T-cell (primary cell): Measurements from ENCODE around the gene BCL2L11. TPM values are rescaled to one million over a fixed set of nuclear protein-coding genes. Genes with fewer than 3 reads are reported as not detected.

ENCODE experiments used
- ATAC-seq, 4 experiments: fragments of 200-7000 bp in 3 of 4; fragments of 150-1000 bp in 1 of 4; cut with Tn5 transposase; replicated peaks in 1 of 4; 1 replicate in 3 of 4; 2 replicates in 1 of 4; pipeline ENCODE4 v1.10.0; 2021; ENCODE audit warnings: moderate library complexity in 3 of 4, mild to moderate bottlenecking in 2 of 4, moderate number of reproducible peaks in 1 of 4
- CTCF ChIA-PET, 2 donors: fragments of 300-600 bp; sonication (Branson Sonifier 250); formaldehyde crosslinking; loops; one replicate each; lab custom pipeline; 2022; ENCODE audit warnings: antibody characterized with exemption in 2 of 2; lab: Charles Lee
- POLR2A ChIA-PET, 2 donors: fragments of 300-600 bp; sonication (Branson Sonifier 250); formaldehyde crosslinking; loops; one replicate each; lab custom pipeline; 2022; ENCODE audit warnings: antibody characterized with exemption in 2 of 2; lab: Charles Lee
- DNase-seq, 35 experiments: peaks; one replicate each; pipeline versions ENCODE4 v3.0.0 to v3.0.0-alpha.2; 2013 to 2023
- H3K27ac ChIP-seq: one replicate; pipeline ENCODE4 v1.5.1; 2013; ENCODE audit warnings: low read length
- H3K27me3 ChIP-seq, 2 experiments: replicated peaks in 1 of 2; 1 replicate in 1 of 2; 2 replicates in 1 of 2; pipeline versions ENCODE4 v1.6.1 to v1.7.0; 2013; ENCODE audit warnings: low read length in 1 of 2, mixed read lengths in 1 of 2; ENCODE audit not compliant: control insufficient read depth in 2 of 2, insufficient read depth in 2 of 2; ENCODE audit errors: extremely low read depth in 1 of 2
- H3K36me3 ChIP-seq, 2 donors: 1 replicate in 1 of 2; 2 replicates in 1 of 2; pipeline versions ENCODE4 v1.6.1 to v1.7.0; 2013; ENCODE audit warnings: low read length in 1 of 2; ENCODE audit not compliant: control insufficient read depth in 2 of 2, insufficient read depth in 1 of 2; ENCODE audit errors: extremely low read depth in 1 of 2
- H3K4me1 ChIP-seq, 2 experiments: 1 replicate in 1 of 2; 2 replicates in 1 of 2; pipeline versions ENCODE4 v1.6.1 to v1.7.0; 2013; ENCODE audit warnings: low read length in 2 of 2, mixed read lengths in 1 of 2; ENCODE audit not compliant: insufficient read depth in 2 of 2, control insufficient read depth in 1 of 2; ENCODE audit errors: extremely low read depth in 1 of 2
- H3K4me3 ChIP-seq, 2 donors: 1 replicate in 1 of 2; 2 replicates in 1 of 2; pipeline versions ENCODE4 v1.5.1 to v1.7.0; 2013; ENCODE audit warnings: mild to moderate bottlenecking in 2 of 2, low read length in 1 of 2, moderate library complexity in 1 of 2; ENCODE audit not compliant: control insufficient read depth in 1 of 2; ENCODE audit errors: extremely low read depth in 1 of 2
- H3K9me3 ChIP-seq: 2 replicates; pipeline ENCODE4 v1.7.0; 2013
- H3K27ac Mint-ChIP-seq, 2 donors: one replicate each; pipeline ENCODE4 v1.8.0; 2020 to 2021; ENCODE audit warnings: mild to moderate bottlenecking in 2 of 2, mixed read lengths in 2 of 2
- H3K27me3 Mint-ChIP-seq, 2 donors: one replicate each; pipeline ENCODE4 v1.8.0; 2021 to 2022; ENCODE audit warnings: mixed read lengths in 2 of 2
- H3K36me3 Mint-ChIP-seq: one replicate; pipeline ENCODE4 v1.8.0; 2021; ENCODE audit warnings: mixed read lengths
- H3K4me1 Mint-ChIP-seq, 3 donors: one replicate each; pipeline ENCODE4 v1.8.0; 2020 to 2022; ENCODE audit warnings: mixed read lengths in 3 of 3, mild to moderate bottlenecking in 1 of 3
- H3K4me3 Mint-ChIP-seq, 3 donors: one replicate each; pipeline ENCODE4 v1.8.0; 2020 to 2022; ENCODE audit warnings: mild to moderate bottlenecking in 3 of 3, mixed read lengths in 3 of 3, moderate library complexity in 3 of 3
- H3K9me3 Mint-ChIP-seq, 3 donors: one replicate each; pipeline ENCODE4 v1.8.0; 2020 to 2022; ENCODE audit warnings: mixed read lengths in 3 of 3
- WGBS: methylation state at CpG from one replicate; pipeline ENCODE4 v1.1.5; 2013; ENCODE audit warnings: missing lambda C conversion rate; ENCODE audit not compliant: insufficient coverage; 5-methylcytosine and 5-hydroxymethylcytosine counted together
- total RNA-seq, 35 experiments: library from RNA in 6 of 35; stranded (reverse) in 6 of 35; fragments of 120-200 nt in 1 of 35; gene quantifications; one replicate each; pipeline versions ENCODE4 v1.2.1 to v1.2.4 and lab custom pipeline; 2013 to 2026

The BCL2L11 gene
- total RNA-seq, 5 donors from 2014 or later (not counting 1 experiment from before 2014, with no cell fraction given) = 24.1 to 47.0 (median 34.6) TPM

DNA sequence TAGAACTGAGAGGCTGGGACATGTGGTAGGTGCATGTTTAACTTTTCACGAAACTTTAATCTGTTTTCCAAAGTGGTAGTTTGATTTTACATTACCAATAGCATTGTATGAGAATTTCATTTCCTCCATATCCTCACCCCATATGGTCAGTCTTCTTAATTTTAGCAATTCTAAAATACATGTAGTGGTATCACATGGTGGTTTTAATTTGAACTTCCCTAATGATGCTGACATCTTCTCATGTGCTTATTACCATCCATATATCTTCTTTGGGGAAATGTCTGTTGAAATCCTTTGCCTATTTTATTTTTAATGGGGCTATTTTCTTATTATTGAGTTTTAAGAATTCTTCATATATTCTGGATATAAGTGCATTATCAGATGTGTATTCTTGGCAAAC is 89.3 kb downstream of the BCL2L11 start:
- Mint-ChIP-seq H3K36me3 (peaks cover 5% of the 10 kb centered on the region), H3K4me1 (peaks cover 0 to 6% (median 2%) of the 10 kb centered on the region in 3 donors), H3K27me3 (peaks cover 0 to 2% of the 10 kb centered on the region in 2 donors), H3K4me3 (no peak overlapping the region), H3K27ac (no peak overlapping the region), H3K9me3 (peaks cover 3 to 19% (median 14%) of the 10 kb centered on the region in 3 donors)
- ATAC-seq (no peak), DNase-seq (no peak)
- H3K4me3 ChIP-seq = no peak overlapping the region
- H3K27ac ChIP-seq = no peak overlapping the region
- CTCF ChIA-PET = no interaction called here
- no CpG with 5 or more reads among the region's 1 CpG for WGBS
- POLR2A ChIA-PET = interaction anchor here in 1 of 2 donors (0.6 kb wide), 1 partner anchor 1435 kb away, joined by 3 read pairs; no protein-coding TSS in a partner anchor
- H3K36me3 ChIP-seq = no peaks in the 10 kb centered on the region
- H3K27me3 ChIP-seq = no peaks in the 10 kb centered on the region
- H3K4me1 ChIP-seq = no peaks in the 10 kb centered on the region
- peaks cover 2% of the 10 kb centered on the region for H3K9me3 ChIP-seq

DNA sequence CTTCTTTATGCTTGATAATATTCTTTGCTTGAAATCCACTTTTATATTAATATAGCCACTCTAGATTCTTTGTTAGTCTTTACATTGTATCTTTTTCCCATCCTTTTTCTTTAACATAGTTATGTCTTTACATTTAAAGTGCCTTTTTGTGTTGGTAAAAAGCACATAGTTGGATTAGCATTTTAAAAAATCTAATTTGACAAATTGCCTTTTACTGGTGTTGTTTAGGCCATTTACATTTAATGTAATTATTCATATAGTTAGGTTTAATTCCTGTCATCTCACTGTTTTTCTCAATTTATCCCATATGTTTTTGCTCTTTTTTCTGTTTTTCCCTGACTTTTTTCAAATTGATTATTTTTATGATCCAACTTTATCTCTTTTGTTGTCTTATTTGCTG is 93.2 kb downstream of the BCL2L11 start:
- Mint-ChIP-seq H3K27me3 (peaks cover 0 to 2% of the 10 kb centered on the region in 2 donors), H3K27ac (no peak overlapping the region), H3K36me3 (peaks cover 7% of the 10 kb centered on the region), H3K4me1 (peaks cover 0 to 4% (median 2%) of the 10 kb centered on the region in 3 donors), H3K9me3 (peaks cover 3 to 21% (median 16%) of the 10 kb centered on the region in 3 donors), H3K4me3 (no peak overlapping the region)
- ChIA-PET POLR2A (no interaction called here), CTCF (no interaction called here)
- H3K4me3 ChIP-seq = no peak overlapping the region
- H3K36me3 ChIP-seq = no peaks in the 10 kb centered on the region
- DNase-seq = no peak
- no peak for ATAC-seq
- H3K27me3 ChIP-seq = no peaks in the 10 kb centered on the region
- peaks cover 2% of the 10 kb centered on the region for H3K9me3 ChIP-seq
- no peak overlapping the region for H3K27ac ChIP-seq
- H3K4me1 ChIP-seq = no peaks in the 10 kb centered on the region

DNA sequence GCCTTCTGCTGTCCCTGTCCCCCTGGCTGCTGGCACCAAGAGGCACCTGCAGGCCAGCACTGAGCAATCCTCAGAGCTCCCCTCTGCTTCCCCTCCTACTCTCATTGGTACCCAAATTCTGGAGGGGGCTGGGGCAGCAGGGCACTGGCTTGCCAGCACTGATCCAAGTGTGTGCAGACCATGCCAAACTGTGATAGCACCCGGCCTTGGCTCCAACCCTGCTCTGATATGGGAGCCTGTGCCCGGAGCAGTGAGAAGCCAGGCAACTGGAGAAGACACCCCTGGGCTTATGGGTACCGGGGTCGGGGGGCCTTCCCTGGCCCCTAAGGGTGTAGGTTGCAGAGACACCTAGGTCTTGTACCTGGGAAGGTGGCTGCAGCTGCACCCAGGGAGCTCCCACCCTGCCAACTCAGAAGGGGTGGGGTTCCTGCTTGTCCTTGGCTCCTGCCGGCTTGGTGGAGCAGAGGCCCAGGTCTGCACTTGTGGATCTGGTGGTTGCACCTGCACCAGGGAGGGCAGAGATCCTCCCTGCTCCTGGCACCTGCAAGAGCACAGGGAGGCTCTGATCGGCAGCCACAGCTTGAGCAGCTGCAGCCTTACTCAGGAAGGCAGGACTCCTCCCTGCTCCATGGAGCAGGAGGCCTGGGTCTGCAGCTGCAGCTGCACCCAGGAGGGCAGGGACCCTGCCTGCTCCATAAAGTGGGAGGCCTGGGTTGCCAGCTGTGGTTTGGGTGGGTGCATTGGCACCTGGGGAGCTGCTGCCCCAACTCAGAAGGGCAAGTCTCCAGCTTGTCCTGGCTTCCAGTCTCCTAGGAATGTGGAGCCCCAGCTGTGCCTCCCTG is 96.3 kb downstream of the BCL2L11 start:
- Histone ChIP-seq H3K4me1 (no peaks in the 10 kb centered on the region), H3K4me3 (no peak overlapping the region), H3K36me3 (no peaks in the 10 kb centered on the region), H3K9me3 (peaks cover 2% of the 10 kb centered on the region), H3K27ac (no peak overlapping the region), H3K27me3 (no peaks in the 10 kb centered on the region)
- CTCF ChIA-PET = no interaction called here
- ATAC-seq (no peak), DNase-seq (no peak)
- Mint-ChIP-seq H3K9me3 (peaks cover 3 to 21% (median 16%) of the 10 kb centered on the region in 3 donors), H3K27ac (no peak overlapping the region), H3K27me3 (peaks cover 7% of the 10 kb centered on the region in 2 donors), H3K4me1 (no peaks in the 10 kb centered on the region), H3K36me3 (peaks cover 7% of the 10 kb centered on the region), H3K4me3 (no peak overlapping the region)
- 89% methylated on average over 4 of the region's 6 CpGs for WGBS
- POLR2A ChIA-PET = no interaction called here
